OCI-LY1 (cell line): ENCODE measurements around the gene GRAMD1B.

Experiments used
- H2AFZ ChIP-seq: fragments of 200-600 bp; sonication (generic), shearing (Covaris generic); 2 replicates; pipeline ENCODE4 v1.6.0; 2014; ENCODE audit warnings: antibody characterized with exemption, mild to moderate bottlenecking, low read length
- H3F3A ChIP-seq: fragments of 200-600 bp; sonication (generic), shearing (Covaris generic); 2 replicates; pipeline ENCODE4 v1.6.0; 2014; ENCODE audit warnings: mild to moderate bottlenecking, antibody characterized with exemption, low read length, moderate library complexity; ENCODE audit not compliant: insufficient read depth
- H3K27ac ChIP-seq: fragments of 200-600 bp; sonication (generic); 2 replicates; pipeline ENCODE4 v1.5.1; 2014; ENCODE audit warnings: low read length, mixed run types, mild to moderate bottlenecking, low read depth; ENCODE audit not compliant: poor library complexity, severe bottlenecking
- H3K27me3 ChIP-seq: fragments of 200-600 bp; sonication (generic); 2 replicates; pipeline ENCODE4 v1.6.0; 2014; ENCODE audit warnings: antibody characterized with exemption, mild to moderate bottlenecking, low read length, moderate library complexity; ENCODE audit not compliant: insufficient read depth
- H3K36me3 ChIP-seq: fragments of 200-600 bp; sonication (generic); 2 replicates; pipeline ENCODE4 v1.6.1; 2014; ENCODE audit warnings: mild to moderate bottlenecking, antibody characterized with exemption, low read length, moderate library complexity, mixed read lengths; ENCODE audit not compliant: insufficient read depth
- H3K4me1 ChIP-seq: fragments of 200-600 bp; sonication (generic); 2 replicates; pipeline ENCODE4 v1.5.1; 2014; ENCODE audit warnings: mild to moderate bottlenecking, low read length, moderate library complexity; ENCODE audit not compliant: insufficient read depth, severe bottlenecking
- H3K4me2 ChIP-seq: fragments of 200-600 bp; sonication (generic), shearing (Covaris generic); 2 replicates; pipeline ENCODE4 v1.6.1; 2014; ENCODE audit warnings: low read length
- H3K4me3 ChIP-seq: fragments of 200-600 bp; sonication (generic); 2 replicates; pipeline ENCODE4 v1.5.1; 2014; ENCODE audit warnings: low read length, low read depth, mild to moderate bottlenecking, mixed read lengths; ENCODE audit not compliant: poor library complexity, severe bottlenecking
- H3K79me2 ChIP-seq: fragments of 200-600 bp; shearing (Covaris generic); 2 replicates; pipeline ENCODE4 v1.6.1; 2016; ENCODE audit warnings: mixed run types, low read length, mixed read lengths; ENCODE audit not compliant: insufficient read depth
- H3K9ac ChIP-seq: fragments of 200-600 bp; sonication (generic), shearing (Covaris generic); 2 replicates; pipeline ENCODE4 v1.6.1; 2014; ENCODE audit warnings: mild to moderate bottlenecking, low read length, mixed read lengths
- H3K9me2 ChIP-seq: fragments of 200-600 bp; sonication (generic), shearing (Covaris generic); 2 replicates; pipeline ENCODE4 v1.6.1; 2014; ENCODE audit warnings: low read depth, mild to moderate bottlenecking, low read length, mixed read lengths
- H3K9me3 ChIP-seq: fragments of 200-600 bp; shearing (Covaris generic); 2 replicates; pipeline ENCODE4 v1.6.1; 2014; ENCODE audit warnings: low read length, mixed read lengths
- H4K20me1 ChIP-seq: fragments of 200-600 bp; sonication (generic), shearing (Covaris generic); 2 replicates; pipeline ENCODE4 v1.6.0; 2016; ENCODE audit warnings: mild to moderate bottlenecking, low read length; ENCODE audit not compliant: insufficient read depth
- EZH2 ChIP-seq: fragments of 200-600 bp; sonication (generic), shearing (Covaris generic); IDR thresholded peaks from 2 replicates; pipeline ENCODE4 v1.8.0; 2017; ENCODE audit warnings: borderline replicate concordance, mixed run types, mild to moderate bottlenecking, antibody characterized with exemption, low read length, moderate library complexity, mixed read lengths
- TF ChIP-seq, protein P1 (sequence below): fragments of 200-600 bp; sonication (generic), shearing (Covaris generic); IDR thresholded peaks from 2 replicates; pipeline ENCODE4 v1.5.1; 2017; ENCODE audit warnings: mild to moderate bottlenecking, antibody characterized with exemption, low read length, moderate library complexity, mixed read lengths

The GRAMD1B gene

GRCh38 chr11:123593570-123593969 lies 163.5 kb downstream of the GRAMD1B start:
- Histone ChIP-seq H3K36me3 (no peaks in the 10 kb centered on the region), H2AFZ (no peak overlapping the region)

DNA sequence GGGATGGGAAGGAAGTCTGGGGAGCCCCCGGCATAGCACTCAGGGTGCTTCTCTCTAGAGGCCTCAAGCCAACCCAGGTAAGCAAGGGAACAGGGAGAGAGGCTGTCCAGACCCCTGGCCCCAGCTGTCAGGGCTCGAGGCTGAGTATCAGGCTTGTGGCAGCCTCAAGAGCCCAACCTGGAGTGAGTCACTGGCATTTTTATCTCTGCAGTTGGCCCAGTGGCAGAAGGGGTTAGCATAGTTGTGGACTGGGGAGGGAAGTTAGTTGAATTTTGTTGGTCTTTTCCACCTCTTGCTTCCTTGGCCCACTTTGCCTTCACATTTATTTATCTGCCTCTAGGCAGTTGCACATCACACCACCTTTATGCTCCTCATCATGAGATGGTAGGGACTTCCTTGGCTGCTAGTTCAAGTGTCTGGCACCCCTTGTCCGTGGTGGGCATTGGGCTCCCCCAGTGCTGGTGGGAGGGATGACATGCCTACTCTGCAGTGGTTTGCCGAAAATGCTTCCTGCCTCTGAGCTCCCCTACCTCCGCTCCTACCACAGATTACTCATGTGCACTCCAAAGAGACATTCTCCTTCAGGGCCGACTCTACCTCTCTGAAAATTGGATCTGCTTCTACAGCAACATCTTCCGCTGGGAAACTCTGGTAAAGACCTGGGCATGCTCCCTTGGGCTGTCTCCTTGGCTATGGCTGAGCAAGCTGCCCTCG lies 164.3 kb downstream of the GRAMD1B start:
- Histone ChIP-seq H3K4me2 (no peak overlapping the region), H3K4me1 (no peaks in the 10 kb centered on the region), H3K27me3 (peaks cover 5% of the 10 kb centered on the region; the same call in 1 of the 2 replicates), H3K79me2 (no peaks in the 10 kb centered on the region), H3K9me2 (no peaks in the 10 kb centered on the region), H3K9ac (no peak overlapping the region), H4K20me1 (no peaks in the 10 kb centered on the region), H3K36me3 (no peaks in the 10 kb centered on the region), H3K9me3 (no peaks in the 10 kb centered on the region), H3K4me3 (no peak overlapping the region), H2AFZ (no peak overlapping the region), H3F3A (no peaks in the 10 kb centered on the region), H3K27ac (no peak overlapping the region)
- TF ChIP-seq EZH2: no peak
- TF ChIP-seq, protein P1, sequence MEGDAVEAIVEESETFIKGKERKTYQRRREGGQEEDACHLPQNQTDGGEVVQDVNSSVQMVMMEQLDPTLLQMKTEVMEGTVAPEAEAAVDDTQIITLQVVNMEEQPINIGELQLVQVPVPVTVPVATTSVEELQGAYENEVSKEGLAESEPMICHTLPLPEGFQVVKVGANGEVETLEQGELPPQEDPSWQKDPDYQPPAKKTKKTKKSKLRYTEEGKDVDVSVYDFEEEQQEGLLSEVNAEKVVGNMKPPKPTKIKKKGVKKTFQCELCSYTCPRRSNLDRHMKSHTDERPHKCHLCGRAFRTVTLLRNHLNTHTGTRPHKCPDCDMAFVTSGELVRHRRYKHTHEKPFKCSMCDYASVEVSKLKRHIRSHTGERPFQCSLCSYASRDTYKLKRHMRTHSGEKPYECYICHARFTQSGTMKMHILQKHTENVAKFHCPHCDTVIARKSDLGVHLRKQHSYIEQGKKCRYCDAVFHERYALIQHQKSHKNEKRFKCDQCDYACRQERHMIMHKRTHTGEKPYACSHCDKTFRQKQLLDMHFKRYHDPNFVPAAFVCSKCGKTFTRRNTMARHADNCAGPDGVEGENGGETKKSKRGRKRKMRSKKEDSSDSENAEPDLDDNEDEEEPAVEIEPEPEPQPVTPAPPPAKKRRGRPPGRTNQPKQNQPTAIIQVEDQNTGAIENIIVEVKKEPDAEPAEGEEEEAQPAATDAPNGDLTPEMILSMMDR: no peak

More at GRCh38 chr11:123593570-123593969, 163.5 kb downstream of the GRAMD1B start:
- no peak overlapping the region for H3K4me3 ChIP-seq
- no peaks in the 10 kb centered on the region for H4K20me1 ChIP-seq
- H3F3A ChIP-seq: no peaks in the 10 kb centered on the region
- no peak overlapping the region for H3K27ac ChIP-seq
- no peak overlapping the region for H3K4me2 ChIP-seq
- no peaks in the 10 kb centered on the region for H3K9me3 ChIP-seq
- peaks cover 5% of the 10 kb centered on the region; the same call in 1 of the 2 replicates for H3K27me3 ChIP-seq
- TF ChIP-seq, protein P1: no peak
- no peak for TF ChIP-seq EZH2
- no peaks in the 10 kb centered on the region for H3K79me2 ChIP-seq
- H3K9ac ChIP-seq: no peak overlapping the region
- no peaks in the 10 kb centered on the region for H3K9me2 ChIP-seq
- no peaks in the 10 kb centered on the region for H3K4me1 ChIP-seq

DNA sequence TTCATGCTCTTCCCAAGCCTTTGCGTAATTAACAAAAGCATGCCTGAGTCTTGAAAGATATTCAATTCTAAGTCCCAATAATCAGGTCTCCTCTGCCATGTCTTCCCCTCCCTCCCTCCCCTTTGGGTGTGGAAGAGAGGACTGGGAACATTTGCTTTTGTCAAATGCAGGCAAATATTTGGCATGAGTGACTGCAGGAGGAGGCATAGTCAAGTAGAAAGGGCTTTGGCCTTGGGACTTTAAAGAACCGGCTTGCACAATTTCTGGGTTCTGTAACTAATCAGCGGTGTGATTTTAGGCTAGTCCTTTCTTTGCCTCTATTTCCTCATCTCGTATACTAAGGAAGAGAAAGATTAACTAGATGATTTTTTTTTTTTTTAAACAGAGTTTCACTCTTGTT lies 164.9 kb downstream of the GRAMD1B start:
- no peaks in the 10 kb centered on the region for H3K36me3 ChIP-seq
- H3F3A ChIP-seq: no peaks in the 10 kb centered on the region
- H3K79me2 ChIP-seq: no peaks in the 10 kb centered on the region
- no peaks in the 10 kb centered on the region for H4K20me1 ChIP-seq
- no peak overlapping the region for H2AFZ ChIP-seq
- no peaks in the 10 kb centered on the region for H3K4me1 ChIP-seq
- H3K9me3 ChIP-seq: no peaks in the 10 kb centered on the region
- peaks cover 5% of the 10 kb centered on the region; the same call in 1 of the 2 replicates for H3K27me3 ChIP-seq
- H3K27ac ChIP-seq: no peak overlapping the region
- no peaks in the 10 kb centered on the region for H3K9me2 ChIP-seq
- H3K4me2 ChIP-seq: no peak overlapping the region
- TF ChIP-seq, protein P1: no peak
- no peak for TF ChIP-seq EZH2
- no peak overlapping the region for H3K9ac ChIP-seq
- H3K4me3 ChIP-seq: no peak overlapping the region
